Stimulated activated CD4-positive, alpha-beta T cell treated with anti-CD3 and anti-CD28 coated beads, Interleukin-15, amount 100 ng/mL, for 48 hours (primary cell): ENCODE results near the gene PPP2R5B.

Experiments
- DNase-seq, 2 donors: peaks; one replicate each; pipeline ENCODE4 v3.0.0-alpha.2; 2020; ENCODE audit warnings: low read depth in 2 of 2

PPP2R5B gene

DNA sequence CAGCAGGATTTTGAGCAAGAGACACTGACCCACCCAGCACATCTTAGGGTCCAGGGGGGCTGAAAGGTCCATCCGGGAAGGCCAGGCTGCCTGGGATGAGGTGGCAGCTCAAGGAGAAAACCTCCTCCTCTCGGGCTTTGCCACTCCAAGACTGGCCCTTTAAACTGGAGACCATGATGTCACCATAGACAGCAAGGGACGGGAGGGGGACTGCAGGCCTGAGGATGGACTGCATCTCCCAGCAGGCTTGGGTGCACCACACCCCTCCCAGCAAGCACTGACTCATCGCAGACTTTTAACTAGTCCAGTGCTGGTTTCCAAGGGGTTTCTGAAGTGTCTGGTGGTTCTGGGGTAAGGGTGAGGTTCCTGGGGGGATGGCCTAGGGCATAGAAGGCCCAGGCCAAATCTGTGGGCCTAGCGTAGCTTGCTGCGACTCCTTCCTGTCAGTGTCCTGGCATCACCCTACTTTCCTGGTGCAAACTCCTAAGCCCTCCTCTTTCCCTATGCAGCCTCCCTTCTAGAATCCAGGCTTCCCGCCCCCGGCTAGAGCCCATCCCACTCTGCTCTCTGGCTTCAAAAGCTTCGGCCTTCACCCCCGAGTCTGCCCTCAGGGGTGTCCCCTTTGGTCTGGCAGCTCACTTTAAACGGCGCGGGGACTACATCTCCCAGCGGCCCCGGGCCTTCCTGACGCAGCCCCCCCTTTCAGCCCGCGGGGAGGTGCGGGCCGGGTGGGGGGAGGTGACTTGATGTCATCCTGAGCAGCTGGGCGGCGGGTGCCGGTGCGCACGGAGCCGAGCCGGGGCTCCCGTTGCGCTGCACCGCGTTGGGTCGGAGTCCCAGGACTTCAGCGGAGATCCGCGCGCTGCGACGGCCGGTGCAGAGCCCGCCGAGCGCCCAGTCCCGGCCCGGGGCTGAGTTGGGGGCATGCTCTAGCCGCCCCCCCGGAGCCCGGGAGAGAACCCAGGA lies at the start of gene PPP2R5B:
Gene PPP2R5B (plus strand): TSS at position 746 of the 966 bp plus-strand sequence. CDS start 1,046 bp downstream, outside the sequence.
- peak; percentile 78 to 87 for DNase-seq

- no peak for DNase-seq
These were observed 48.9 kb upstream of the PPP2R5B start for GRCh38 chr11:64875369-64876228.

DNA sequence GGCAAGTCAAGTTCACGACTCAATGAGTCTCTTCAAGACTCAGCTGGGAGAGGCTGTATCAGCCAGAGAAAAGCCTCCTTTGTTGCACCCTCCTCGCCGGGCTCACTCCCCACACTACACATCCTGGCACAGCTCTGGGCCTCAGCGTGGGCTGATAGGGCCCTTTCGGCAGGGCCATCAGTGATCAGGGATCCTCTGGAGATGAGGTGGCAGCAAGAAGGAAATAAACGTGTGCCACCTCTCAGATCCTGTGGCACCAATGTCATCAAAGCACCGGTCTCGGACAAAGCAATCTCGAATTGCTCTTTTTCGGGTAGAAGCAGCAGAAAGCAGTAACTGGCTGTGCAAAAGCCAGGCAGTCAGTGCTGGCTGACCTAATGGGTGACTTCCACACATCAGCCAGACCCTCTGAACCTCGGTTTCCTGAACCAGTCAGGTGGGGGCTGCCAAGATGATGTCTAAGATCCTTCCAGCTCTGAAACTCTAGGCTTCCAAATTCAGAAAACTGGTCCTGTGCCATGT lies 48.2 kb upstream of the PPP2R5B start:
- no peak for DNase-seq

- DNase-seq: no peak
These were observed 47.6 kb upstream of the PPP2R5B start for GRCh38 chr11:64876835-64877341.

DNA sequence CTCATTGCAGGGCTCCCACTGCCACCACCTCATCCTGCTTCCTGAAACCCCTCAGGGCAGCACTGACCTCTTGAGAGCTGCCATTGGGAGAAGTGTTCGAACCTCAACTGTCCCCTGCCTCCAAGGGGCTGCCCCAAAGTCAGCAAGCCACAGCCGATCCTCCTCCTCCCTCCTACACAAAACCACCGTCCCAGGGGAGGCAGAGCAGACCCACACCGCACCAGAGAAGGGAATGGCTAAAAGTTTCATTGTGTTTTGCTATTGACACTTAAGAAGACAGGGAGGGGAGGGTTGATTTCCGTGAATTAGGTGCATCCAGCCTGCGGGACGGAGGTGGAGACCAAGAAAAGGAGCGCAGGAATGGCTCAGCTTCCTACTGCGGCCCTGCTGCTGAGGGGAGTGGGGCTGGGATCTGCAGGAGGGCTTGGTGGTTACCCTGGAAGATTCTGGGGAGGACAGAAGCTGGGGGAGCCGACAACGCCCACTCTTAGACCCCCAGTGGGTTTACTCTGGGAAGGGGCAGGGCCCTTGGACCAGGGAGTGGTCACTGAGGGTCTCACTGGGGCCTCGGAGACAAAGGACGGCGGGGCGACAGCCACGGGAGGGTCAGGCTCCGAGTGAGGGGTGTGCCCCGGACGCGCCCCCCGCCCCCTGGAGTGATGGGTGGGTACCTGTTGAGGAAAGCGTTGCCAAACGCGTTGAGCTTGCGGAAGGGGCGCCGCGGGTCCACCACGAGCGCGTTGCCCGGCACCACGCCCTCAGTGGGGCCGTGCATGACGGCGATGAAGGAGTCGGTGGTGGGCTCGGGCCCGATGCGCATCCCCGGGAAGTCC lies 46.9 kb upstream of the PPP2R5B start:
- no peak for DNase-seq

- DNase-seq: no peak
These were observed 46.3 kb upstream of the PPP2R5B start for GRCh38 chr11:64878223-64878493.

DNA sequence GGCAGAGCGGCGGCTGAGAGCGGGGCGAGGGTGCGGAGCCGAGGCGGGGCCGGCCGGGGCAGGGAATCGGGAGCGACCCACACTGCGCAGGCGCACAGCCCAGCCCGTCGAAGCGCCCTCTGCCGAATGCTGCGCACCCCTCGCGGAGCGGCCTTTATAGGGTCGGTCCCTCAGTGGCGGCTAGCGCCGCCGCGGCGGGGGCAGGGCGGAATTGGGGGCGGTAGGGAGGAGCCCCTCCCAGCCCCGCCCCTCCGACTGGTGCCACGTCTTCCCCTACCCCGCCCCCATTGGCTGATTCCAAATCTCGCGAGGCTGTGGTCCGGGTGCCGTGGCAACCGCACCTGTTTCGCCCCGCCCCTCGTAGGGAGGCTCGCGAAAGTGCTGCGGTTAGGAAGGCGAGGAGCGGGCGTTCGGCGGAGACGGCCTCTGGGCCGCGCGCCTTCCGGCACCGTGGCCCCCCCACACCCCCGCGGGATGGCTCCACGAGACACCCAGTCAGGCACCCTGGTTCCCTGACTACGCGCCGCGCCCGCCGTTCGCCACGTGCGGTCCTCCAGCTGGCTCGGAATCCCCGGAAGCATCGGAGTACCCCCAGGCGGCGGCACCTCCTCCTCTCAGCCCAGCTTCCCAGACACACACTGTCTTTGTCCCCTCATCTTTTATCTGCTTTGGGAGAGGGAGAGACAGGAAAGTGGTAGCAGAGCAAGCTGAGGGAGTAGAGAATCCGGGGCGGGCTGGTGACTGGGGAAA lies 45.8 kb upstream of the PPP2R5B start, which contains the start of gene EHD1:
Gene EHD1 (minus strand): TSS at position 128 of the 750 bp plus-strand sequence. CDS start 157 bp downstream, outside the sequence.
- peak; percentile 99 to 100 for DNase-seq

DNA sequence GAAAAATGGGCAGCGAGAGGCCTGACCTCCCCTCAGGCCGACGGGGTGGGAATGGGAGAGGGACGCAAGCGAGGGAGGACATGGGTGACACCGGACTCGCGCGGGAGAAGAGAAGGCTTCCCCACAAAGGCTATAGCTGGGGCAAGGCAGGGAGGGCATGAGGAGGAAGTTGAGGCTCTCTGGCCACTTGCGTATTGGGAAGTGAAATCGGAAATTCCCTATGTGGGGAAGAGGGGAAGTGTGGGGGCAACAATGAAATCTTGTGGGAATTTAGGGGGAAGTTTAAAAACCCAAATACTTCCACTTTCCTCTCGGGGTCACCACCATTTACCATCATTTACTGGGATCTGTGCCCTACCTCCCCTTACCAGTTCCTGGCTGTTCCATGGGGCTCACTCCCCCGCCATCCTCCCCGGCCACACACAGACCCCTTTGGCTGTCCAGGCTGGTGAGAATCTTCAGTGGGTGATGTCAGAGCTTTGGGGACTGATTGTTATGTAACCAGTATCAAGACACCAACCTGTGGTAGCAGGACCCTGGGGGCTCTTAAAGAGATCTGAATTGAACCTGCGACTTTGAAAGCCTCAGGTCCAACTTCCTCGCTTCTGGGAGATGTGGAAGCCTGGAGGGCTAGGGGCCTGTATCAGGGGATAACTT lies 45.1 kb upstream of the PPP2R5B start:
- DNase-seq: no peak

GRCh38 chr11:64880240-64881001 lies 44.1 kb upstream of the PPP2R5B start:
- DNase-seq: no peak

DNA sequence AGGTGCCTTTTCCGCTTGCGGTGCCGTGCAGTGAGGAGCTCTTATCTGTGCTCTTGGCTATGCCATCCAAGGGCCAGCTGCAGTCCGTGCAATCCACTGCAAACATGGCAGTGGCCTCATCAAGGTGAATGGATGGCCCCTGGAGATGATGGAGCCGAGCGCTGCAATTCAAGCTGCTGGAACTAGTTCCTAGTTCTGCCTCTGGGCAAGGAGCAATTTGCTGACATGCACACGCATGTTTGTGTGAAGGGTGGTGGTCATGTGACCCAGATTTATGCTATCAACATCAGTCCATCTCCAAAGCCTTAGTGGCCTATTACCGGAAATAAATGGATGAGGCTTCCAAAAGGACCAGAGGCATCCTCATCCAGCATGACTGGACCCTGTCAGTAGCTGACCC lies 43.0 kb upstream of the PPP2R5B start:
- DNase-seq: no peak

- DNase-seq: no peak
These were observed 42.2 kb upstream of the PPP2R5B start for GRCh38 chr11:64882243-64882642.

DNA sequence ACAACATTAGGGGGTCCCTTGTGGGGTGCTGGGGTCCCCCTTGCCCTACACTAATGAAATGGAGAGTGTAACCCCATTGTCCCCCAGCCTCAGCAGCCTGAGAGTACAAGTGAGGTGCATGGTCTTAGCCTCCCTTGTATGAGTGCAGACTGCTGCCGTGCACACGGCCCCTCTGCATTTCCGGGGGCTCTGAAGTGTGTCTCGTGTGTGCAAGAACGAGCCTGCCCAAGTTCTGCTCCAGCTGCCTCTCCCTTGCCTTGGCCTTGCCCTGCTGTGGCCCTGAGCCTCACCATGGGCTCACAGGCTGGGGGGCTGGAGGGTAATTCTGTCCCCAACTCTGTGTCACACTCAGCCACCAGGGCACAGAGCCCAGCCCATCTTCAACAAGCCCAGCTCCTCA lies 40.9 kb upstream of the PPP2R5B start:
- no peak for DNase-seq

- no peak for DNase-seq
These were observed 40.5 kb upstream of the PPP2R5B start for GRCh38 chr11:64884019-64884418.

GRCh38 chr11:64885367-64886286 lies 38.9 kb upstream of the PPP2R5B start:
- DNase-seq: no peak

DNA sequence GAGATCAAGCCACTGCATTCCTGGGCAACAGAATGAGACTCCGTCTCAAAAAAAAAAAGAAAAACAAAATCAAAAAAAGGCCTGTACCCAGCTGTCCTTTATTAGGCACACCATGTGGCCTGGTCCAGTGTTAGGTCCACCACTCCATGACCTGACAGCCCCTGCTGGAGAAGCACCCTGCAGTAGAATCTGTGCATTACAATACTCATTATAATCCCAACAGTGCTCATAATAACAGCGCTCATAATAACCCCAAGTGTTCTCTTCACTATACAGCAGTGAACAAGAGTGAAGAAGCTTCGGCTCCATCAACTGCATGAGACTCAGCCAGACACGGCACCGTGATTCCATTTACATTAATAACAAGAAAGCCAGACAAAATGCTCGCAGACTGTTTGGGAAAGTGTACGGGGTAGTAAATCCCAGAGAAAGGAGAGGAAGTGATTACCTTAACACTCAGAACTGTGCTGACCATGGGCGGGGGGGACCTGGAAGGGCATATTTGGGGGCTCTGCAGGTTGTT lies 37.2 kb upstream of the PPP2R5B start:
- no peak for DNase-seq

- peak; percentile 69 to 79 for DNase-seq
These were observed 36.6 kb upstream of the PPP2R5B start for GRCh38 chr11:64887757-64888405.

- no peak for DNase-seq
These were observed 36.1 kb upstream of the PPP2R5B start for GRCh38 chr11:64888406-64888728.
